K562 (cell line): Measurements from ENCODE around the gene FKBP7. TPM values are rescaled to one million over a fixed set of nuclear protein-coding genes. Genes with fewer than 3 reads are reported as not detected.

ENCODE experiments used
- ARID1B ChIP-seq: fragments of 450-650 bp; IDR thresholded peaks from 2 replicates; pipeline ENCODE4 v1.6.1; 2016; ENCODE audit warnings: antibody characterized with exemption, mild to moderate bottlenecking, inconsistent platforms
- HIVEP1 ChIP-seq: fragments of 250-450 bp; sonication (Bioruptor Pico); IDR thresholded peaks from 2 replicates; pipeline ENCODE4 v1.4.0; 2020; ENCODE audit warnings: mild to moderate bottlenecking
- JUND ChIP-seq, 2 experiments: IDR thresholded peaks; 2 replicates in 1 of 2; 3 replicates in 1 of 2; pipeline ENCODE4 v1.6.1; 2011; ENCODE audit warnings: borderline replicate concordance in 2 of 2, low read depth in 2 of 2, low read length in 2 of 2, improper control_type of control experiment in 1 of 2, missing biosample characterization in 1 of 2, missing genetic modification characterization in 1 of 2, missing genetic modification reagents in 1 of 2
- KLF10 ChIP-seq: fragments of 250-450 bp; sonication (Bioruptor Pico); IDR thresholded peaks from 2 replicates; pipeline ENCODE4 v1.6.1; 2021; ENCODE audit warnings: matching md5 sums
- NFE2 ChIP-seq: IDR thresholded peaks from 2 replicates; pipeline ENCODE4 v1.6.1; 2014; ENCODE audit warnings: antibody characterized with exemption, low read depth
- NR4A1 ChIP-seq, 2 experiments: fragments of 250-450 bp in 1 of 2; fragments of 450-650 bp in 1 of 2; sonication (Bioruptor Pico) in 1 of 2; IDR thresholded peaks; 2 replicates each; pipeline versions ENCODE4 v1.4.0 to v1.6.1; 2016 to 2020; ENCODE audit warnings: mild to moderate bottlenecking in 2 of 2, missing compliant biosample characterization in 1 of 2, missing genetic modification characterization in 1 of 2, moderate library complexity in 1 of 2
- PHF21A ChIP-seq: fragments of 450-650 bp; IDR thresholded peaks from 2 replicates; pipeline ENCODE4 v1.6.1; 2017; ENCODE audit warnings: low read depth, borderline replicate concordance
- PRMT5 ChIP-seq: sonication (generic); formaldehyde crosslinking; IDR thresholded peaks from 2 replicates; pipeline ENCODE4 v1.5.0; 2020; ENCODE audit warnings: missing genetic modification reagents
- RFX5 ChIP-seq: IDR thresholded peaks from 2 replicates; pipeline ENCODE4 v1.6.1; 2011; ENCODE audit warnings: low read depth, mild to moderate bottlenecking, improper control_type of control experiment, low read length
- STAT5A ChIP-seq: IDR thresholded peaks from 2 replicates; pipeline ENCODE4 v1.6.1; 2012; ENCODE audit warnings: low read length, inconsistent platforms, borderline replicate concordance
- ZNF121 ChIP-seq: sonication (generic); formaldehyde crosslinking; conservative IDR thresholded peaks from 2 replicates; pipeline ENCODE4 v1.8.0; 2022; ENCODE audit warnings: missing genetic modification reagents
- ZNF124 ChIP-seq: sonication (generic); formaldehyde crosslinking; IDR thresholded peaks from 2 replicates; pipeline ENCODE4 v1.8.1; 2022; ENCODE audit warnings: missing genetic modification reagents
- ZNF41 ChIP-seq: fragments of 250-450 bp; sonication (Bioruptor Pico); conservative IDR thresholded peaks from 2 replicates; pipeline ENCODE4 v1.4.0; 2020; ENCODE audit warnings: mild to moderate bottlenecking
- polyA plus RNA-seq, 8 experiments: library from polyadenylated mRNA; depleted of rRNA in 4 of 8; stranded (reverse) in 5 of 8; unstranded in 3 of 8; fragments of >200 nt; fragmentation: Nextera tagmentation in 2 of 8; fragmentation: Illumina TruSeq in 1 of 8; extraction: Ambion mirVana in 2 of 8; extraction: Trizol in 1 of 8; gene quantifications; 2 replicates each; pipeline versions ENCODE4 v1.2.1 to v1.2.3, GENCODE V29; 2011 to 2014; ENCODE audit warnings: inconsistent platforms in 1 of 8, missing spikeins in 1 of 8
- total RNA-seq, 7 experiments: library from RNA; depleted of rRNA in 6 of 7; stranded (reverse); fragments of >200 nt in 6 of 7; fragmentation: Illumina TruSeq in 2 of 7; extraction: Trizol in 2 of 7; gene quantifications; 2 replicates each; pipeline versions ENCODE4 v1.2.1 to v1.2.3, GENCODE V29; 2011 to 2021; ENCODE audit warnings: low replicate concordance in 1 of 7
- TF ChIP-seq, protein P1 (sequence below): sonication (generic); formaldehyde crosslinking; IDR thresholded peaks from 2 replicates; pipeline ENCODE4 v1.8.0; 2022; ENCODE audit warnings: missing genetic modification reagents, mild to moderate bottlenecking, moderate library complexity, borderline replicate concordance
- TF ChIP-seq, protein P2 (sequence below): fragments of 250-450 bp; sonication (Bioruptor Pico); IDR thresholded peaks from 2 replicates; pipeline ENCODE4 v1.5.0; 2021
- TF ChIP-seq, protein P3 (sequence below): fragments of 200-600 bp; sonication (generic); IDR thresholded peaks from one replicate; pipeline ENCODE4 v1.6.1; 2012; ENCODE audit warnings: mild to moderate bottlenecking, low read depth, low read length, inconsistent platforms

Gene FKBP7
- total and polyA plus RNA-seq, 9 of the 15 experiments (the other 6 are each of a cell fraction or from before 2014, with no cell fraction given): 6.1 to 23.2 (median 19.0) TPM

- TF ChIP-seq, protein P1, sequence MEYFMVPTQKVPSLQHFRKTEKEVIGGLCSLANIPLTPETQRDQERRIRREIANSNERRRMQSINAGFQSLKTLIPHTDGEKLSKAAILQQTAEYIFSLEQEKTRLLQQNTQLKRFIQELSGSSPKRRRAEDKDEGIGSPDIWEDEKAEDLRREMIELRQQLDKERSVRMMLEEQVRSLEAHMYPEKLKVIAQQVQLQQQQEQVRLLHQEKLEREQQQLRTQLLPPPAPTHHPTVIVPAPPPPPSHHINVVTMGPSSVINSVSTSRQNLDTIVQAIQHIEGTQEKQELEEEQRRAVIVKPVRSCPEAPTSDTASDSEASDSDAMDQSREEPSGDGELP (CRISPR knock-in tag): 0 out of 2 replicates have a peak, but pooled peaks have one; percentile 12
- TF ChIP-seq PHF21A (no peak), ZNF124 (CRISPR knock-in tag) (no peak), JUND (IDR thresholded peaks at IDR 0.05; ENCODE audit: borderline replicate concordance, low read depth, low read length) (peak; percentile 76), JUND (tag; IDR thresholded peaks at IDR 0.05; ENCODE audit: borderline replicate concordance, low read depth, low read length) (peak; percentile 79; the same call in 2 of the 3 replicates), NR4A1 (CRISPR knock-in tag; IDR thresholded peaks at IDR 0.05) (no peak), NR4A1 (tag; IDR thresholded peaks at IDR 0.05) (no peak), ARID1B (peak; percentile 82), NFE2 (peak; percentile 91), HIVEP1 (CRISPR knock-in tag) (no peak), PRMT5 (CRISPR knock-in tag) (no peak), STAT5A (0 out of 2 replicates have a peak, but pooled peaks have one; percentile 4), RFX5 (no peak), ZNF121 (peak; percentile 44), KLF10 (no peak), ZNF41 (CRISPR knock-in tag) (no peak)
- TF ChIP-seq, protein P2, sequence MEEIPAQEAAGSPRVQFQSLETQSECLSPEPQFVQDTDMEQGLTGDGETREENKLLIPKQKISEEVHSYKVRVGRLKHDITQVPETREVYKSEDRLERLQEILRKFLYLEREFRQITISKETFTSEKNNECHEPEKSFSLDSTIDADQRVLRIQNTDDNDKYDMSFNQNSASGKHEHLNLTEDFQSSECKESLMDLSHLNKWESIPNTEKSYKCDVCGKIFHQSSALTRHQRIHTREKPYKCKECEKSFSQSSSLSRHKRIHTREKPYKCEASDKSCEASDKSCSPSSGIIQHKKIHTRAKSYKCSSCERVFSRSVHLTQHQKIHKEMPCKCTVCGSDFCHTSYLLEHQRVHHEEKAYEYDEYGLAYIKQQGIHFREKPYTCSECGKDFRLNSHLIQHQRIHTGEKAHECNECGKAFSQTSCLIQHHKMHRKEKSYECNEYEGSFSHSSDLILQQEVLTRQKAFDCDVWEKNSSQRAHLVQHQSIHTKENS (CRISPR knock-in tag): no peak
- TF ChIP-seq, protein P3, sequence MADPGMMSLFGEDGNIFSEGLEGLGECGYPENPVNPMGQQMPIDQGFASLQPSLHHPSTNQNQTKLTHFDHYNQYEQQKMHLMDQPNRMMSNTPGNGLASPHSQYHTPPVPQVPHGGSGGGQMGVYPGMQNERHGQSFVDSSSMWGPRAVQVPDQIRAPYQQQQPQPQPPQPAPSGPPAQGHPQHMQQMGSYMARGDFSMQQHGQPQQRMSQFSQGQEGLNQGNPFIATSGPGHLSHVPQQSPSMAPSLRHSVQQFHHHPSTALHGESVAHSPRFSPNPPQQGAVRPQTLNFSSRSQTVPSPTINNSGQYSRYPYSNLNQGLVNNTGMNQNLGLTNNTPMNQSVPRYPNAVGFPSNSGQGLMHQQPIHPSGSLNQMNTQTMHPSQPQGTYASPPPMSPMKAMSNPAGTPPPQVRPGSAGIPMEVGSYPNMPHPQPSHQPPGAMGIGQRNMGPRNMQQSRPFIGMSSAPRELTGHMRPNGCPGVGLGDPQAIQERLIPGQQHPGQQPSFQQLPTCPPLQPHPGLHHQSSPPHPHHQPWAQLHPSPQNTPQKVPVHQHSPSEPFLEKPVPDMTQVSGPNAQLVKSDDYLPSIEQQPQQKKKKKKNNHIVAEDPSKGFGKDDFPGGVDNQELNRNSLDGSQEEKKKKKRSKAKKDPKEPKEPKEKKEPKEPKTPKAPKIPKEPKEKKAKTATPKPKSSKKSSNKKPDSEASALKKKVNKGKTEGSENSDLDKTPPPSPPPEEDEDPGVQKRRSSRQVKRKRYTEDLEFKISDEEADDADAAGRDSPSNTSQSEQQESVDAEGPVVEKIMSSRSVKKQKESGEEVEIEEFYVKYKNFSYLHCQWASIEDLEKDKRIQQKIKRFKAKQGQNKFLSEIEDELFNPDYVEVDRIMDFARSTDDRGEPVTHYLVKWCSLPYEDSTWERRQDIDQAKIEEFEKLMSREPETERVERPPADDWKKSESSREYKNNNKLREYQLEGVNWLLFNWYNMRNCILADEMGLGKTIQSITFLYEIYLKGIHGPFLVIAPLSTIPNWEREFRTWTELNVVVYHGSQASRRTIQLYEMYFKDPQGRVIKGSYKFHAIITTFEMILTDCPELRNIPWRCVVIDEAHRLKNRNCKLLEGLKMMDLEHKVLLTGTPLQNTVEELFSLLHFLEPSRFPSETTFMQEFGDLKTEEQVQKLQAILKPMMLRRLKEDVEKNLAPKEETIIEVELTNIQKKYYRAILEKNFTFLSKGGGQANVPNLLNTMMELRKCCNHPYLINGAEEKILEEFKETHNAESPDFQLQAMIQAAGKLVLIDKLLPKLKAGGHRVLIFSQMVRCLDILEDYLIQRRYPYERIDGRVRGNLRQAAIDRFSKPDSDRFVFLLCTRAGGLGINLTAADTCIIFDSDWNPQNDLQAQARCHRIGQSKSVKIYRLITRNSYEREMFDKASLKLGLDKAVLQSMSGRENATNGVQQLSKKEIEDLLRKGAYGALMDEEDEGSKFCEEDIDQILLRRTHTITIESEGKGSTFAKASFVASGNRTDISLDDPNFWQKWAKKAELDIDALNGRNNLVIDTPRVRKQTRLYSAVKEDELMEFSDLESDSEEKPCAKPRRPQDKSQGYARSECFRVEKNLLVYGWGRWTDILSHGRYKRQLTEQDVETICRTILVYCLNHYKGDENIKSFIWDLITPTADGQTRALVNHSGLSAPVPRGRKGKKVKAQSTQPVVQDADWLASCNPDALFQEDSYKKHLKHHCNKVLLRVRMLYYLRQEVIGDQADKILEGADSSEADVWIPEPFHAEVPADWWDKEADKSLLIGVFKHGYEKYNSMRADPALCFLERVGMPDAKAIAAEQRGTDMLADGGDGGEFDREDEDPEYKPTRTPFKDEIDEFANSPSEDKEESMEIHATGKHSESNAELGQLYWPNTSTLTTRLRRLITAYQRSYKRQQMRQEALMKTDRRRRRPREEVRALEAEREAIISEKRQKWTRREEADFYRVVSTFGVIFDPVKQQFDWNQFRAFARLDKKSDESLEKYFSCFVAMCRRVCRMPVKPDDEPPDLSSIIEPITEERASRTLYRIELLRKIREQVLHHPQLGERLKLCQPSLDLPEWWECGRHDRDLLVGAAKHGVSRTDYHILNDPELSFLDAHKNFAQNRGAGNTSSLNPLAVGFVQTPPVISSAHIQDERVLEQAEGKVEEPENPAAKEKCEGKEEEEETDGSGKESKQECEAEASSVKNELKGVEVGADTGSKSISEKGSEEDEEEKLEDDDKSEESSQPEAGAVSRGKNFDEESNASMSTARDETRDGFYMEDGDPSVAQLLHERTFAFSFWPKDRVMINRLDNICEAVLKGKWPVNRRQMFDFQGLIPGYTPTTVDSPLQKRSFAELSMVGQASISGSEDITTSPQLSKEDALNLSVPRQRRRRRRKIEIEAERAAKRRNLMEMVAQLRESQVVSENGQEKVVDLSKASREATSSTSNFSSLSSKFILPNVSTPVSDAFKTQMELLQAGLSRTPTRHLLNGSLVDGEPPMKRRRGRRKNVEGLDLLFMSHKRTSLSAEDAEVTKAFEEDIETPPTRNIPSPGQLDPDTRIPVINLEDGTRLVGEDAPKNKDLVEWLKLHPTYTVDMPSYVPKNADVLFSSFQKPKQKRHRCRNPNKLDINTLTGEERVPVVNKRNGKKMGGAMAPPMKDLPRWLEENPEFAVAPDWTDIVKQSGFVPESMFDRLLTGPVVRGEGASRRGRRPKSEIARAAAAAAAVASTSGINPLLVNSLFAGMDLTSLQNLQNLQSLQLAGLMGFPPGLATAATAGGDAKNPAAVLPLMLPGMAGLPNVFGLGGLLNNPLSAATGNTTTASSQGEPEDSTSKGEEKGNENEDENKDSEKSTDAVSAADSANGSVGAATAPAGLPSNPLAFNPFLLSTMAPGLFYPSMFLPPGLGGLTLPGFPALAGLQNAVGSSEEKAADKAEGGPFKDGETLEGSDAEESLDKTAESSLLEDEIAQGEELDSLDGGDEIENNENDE: no peak
These were observed 50.0 kb downstream of the FKBP7 start (continued) for GRCh38 chr2:178428396-178428806.
